OCI-LY1 (cell line): Measurements from ENCODE around the gene TTC21A.

ENCODE experiments used
- H2AFZ ChIP-seq: fragments of 200-600 bp; sonication (generic), shearing (Covaris generic); 2 replicates; pipeline ENCODE4 v1.6.0; 2014; ENCODE audit warnings: antibody characterized with exemption, mild to moderate bottlenecking, low read length
- H3F3A ChIP-seq: fragments of 200-600 bp; sonication (generic), shearing (Covaris generic); 2 replicates; pipeline ENCODE4 v1.6.0; 2014; ENCODE audit warnings: mild to moderate bottlenecking, antibody characterized with exemption, low read length, moderate library complexity; ENCODE audit not compliant: insufficient read depth
- H3K27ac ChIP-seq: fragments of 200-600 bp; sonication (generic); 2 replicates; pipeline ENCODE4 v1.5.1; 2014; ENCODE audit warnings: low read length, mixed run types, mild to moderate bottlenecking, low read depth; ENCODE audit not compliant: poor library complexity, severe bottlenecking
- H3K27me3 ChIP-seq: fragments of 200-600 bp; sonication (generic); 2 replicates; pipeline ENCODE4 v1.6.0; 2014; ENCODE audit warnings: antibody characterized with exemption, mild to moderate bottlenecking, low read length, moderate library complexity; ENCODE audit not compliant: insufficient read depth
- H3K36me3 ChIP-seq: fragments of 200-600 bp; sonication (generic); 2 replicates; pipeline ENCODE4 v1.6.1; 2014; ENCODE audit warnings: mild to moderate bottlenecking, antibody characterized with exemption, low read length, moderate library complexity, mixed read lengths; ENCODE audit not compliant: insufficient read depth
- H3K4me1 ChIP-seq: fragments of 200-600 bp; sonication (generic); 2 replicates; pipeline ENCODE4 v1.5.1; 2014; ENCODE audit warnings: mild to moderate bottlenecking, low read length, moderate library complexity; ENCODE audit not compliant: insufficient read depth, severe bottlenecking
- H3K4me2 ChIP-seq: fragments of 200-600 bp; sonication (generic), shearing (Covaris generic); 2 replicates; pipeline ENCODE4 v1.6.1; 2014; ENCODE audit warnings: low read length
- H3K4me3 ChIP-seq: fragments of 200-600 bp; sonication (generic); 2 replicates; pipeline ENCODE4 v1.5.1; 2014; ENCODE audit warnings: low read length, low read depth, mild to moderate bottlenecking, mixed read lengths; ENCODE audit not compliant: poor library complexity, severe bottlenecking
- H3K79me2 ChIP-seq: fragments of 200-600 bp; shearing (Covaris generic); 2 replicates; pipeline ENCODE4 v1.6.1; 2016; ENCODE audit warnings: mixed run types, low read length, mixed read lengths; ENCODE audit not compliant: insufficient read depth
- H3K9ac ChIP-seq: fragments of 200-600 bp; sonication (generic), shearing (Covaris generic); 2 replicates; pipeline ENCODE4 v1.6.1; 2014; ENCODE audit warnings: mild to moderate bottlenecking, low read length, mixed read lengths
- H3K9me2 ChIP-seq: fragments of 200-600 bp; sonication (generic), shearing (Covaris generic); 2 replicates; pipeline ENCODE4 v1.6.1; 2014; ENCODE audit warnings: low read depth, mild to moderate bottlenecking, low read length, mixed read lengths
- H3K9me3 ChIP-seq: fragments of 200-600 bp; shearing (Covaris generic); 2 replicates; pipeline ENCODE4 v1.6.1; 2014; ENCODE audit warnings: low read length, mixed read lengths
- H4K20me1 ChIP-seq: fragments of 200-600 bp; sonication (generic), shearing (Covaris generic); 2 replicates; pipeline ENCODE4 v1.6.0; 2016; ENCODE audit warnings: mild to moderate bottlenecking, low read length; ENCODE audit not compliant: insufficient read depth
- CTCF ChIP-seq: fragments of 200-600 bp; sonication (generic), shearing (Covaris generic); IDR thresholded peaks from 2 replicates; pipeline ENCODE4 v1.5.1; 2017; ENCODE audit warnings: mild to moderate bottlenecking, antibody characterized with exemption, low read length, moderate library complexity, mixed read lengths
- EZH2 ChIP-seq: fragments of 200-600 bp; sonication (generic), shearing (Covaris generic); IDR thresholded peaks from 2 replicates; pipeline ENCODE4 v1.8.0; 2017; ENCODE audit warnings: borderline replicate concordance, mixed run types, mild to moderate bottlenecking, antibody characterized with exemption, low read length, moderate library complexity, mixed read lengths

The TTC21A gene

GRCh38 chr3:39103791-39104552, 3.5 kb upstream of the TTC21A start:
- TF ChIP-seq CTCF = no peak
- TF ChIP-seq EZH2 = no peak
- no peaks in the 10 kb centered on the region for H3K9me3 ChIP-seq
- no peak overlapping the region for H3K9ac ChIP-seq
- H4K20me1 ChIP-seq = no peaks in the 10 kb centered on the region
- H3K9me2 ChIP-seq = no peaks in the 10 kb centered on the region
- peaks cover 33% of the 10 kb centered on the region for H3K4me1 ChIP-seq
- no peaks in the 10 kb centered on the region for H3F3A ChIP-seq
- no peak overlapping the region for H3K4me3 ChIP-seq
- peaks cover 11% of the 10 kb centered on the region; the same call in 1 of the 2 replicates for H3K36me3 ChIP-seq
- no peak overlapping the region for H3K27ac ChIP-seq
- no peak overlapping the region for H3K4me2 ChIP-seq
- H3K27me3 ChIP-seq = no peaks in the 10 kb centered on the region
- H2AFZ ChIP-seq = no peak overlapping the region
- no peaks in the 10 kb centered on the region for H3K79me2 ChIP-seq

GRCh38 chr3:39104961-39105686, 2.4 kb upstream of the TTC21A start:
- no peaks in the 10 kb centered on the region for H3F3A ChIP-seq
- no peaks in the 10 kb centered on the region for H3K9me2 ChIP-seq
- H2AFZ ChIP-seq = no peak overlapping the region
- no peak overlapping the region for H3K4me3 ChIP-seq
- H3K9me3 ChIP-seq = no peaks in the 10 kb centered on the region
- H3K79me2 ChIP-seq = no peaks in the 10 kb centered on the region
- H3K4me2 ChIP-seq = no peak overlapping the region; the same call in 1 of the 2 replicates
- peak overlapping the region; percentile 6 for H3K27ac ChIP-seq
- H3K27me3 ChIP-seq = no peaks in the 10 kb centered on the region
- H3K36me3 ChIP-seq = peaks cover 2% of the 10 kb centered on the region; the same call in 1 of the 2 replicates
- peaks cover 33% of the 10 kb centered on the region for H3K4me1 ChIP-seq
- TF ChIP-seq EZH2 (no peak), CTCF (no peak)
- H4K20me1 ChIP-seq = no peaks in the 10 kb centered on the region
- H3K9ac ChIP-seq = no peak overlapping the region

GRCh38 chr3:39105687-39106063, 1.8 kb upstream of the TTC21A start:
- Histone ChIP-seq H3K4me1 (peaks cover 33% of the 10 kb centered on the region), H4K20me1 (no peaks in the 10 kb centered on the region), H3K4me3 (no peak overlapping the region), H3K4me2 (no peak overlapping the region; the same call in 1 of the 2 replicates), H3K27ac (peak overlapping the region; percentile 6), H2AFZ (no peak overlapping the region), H3K9me2 (no peaks in the 10 kb centered on the region), H3K9ac (no peak overlapping the region), H3K36me3 (no peaks in the 10 kb centered on the region; the same call in 1 of the 2 replicates), H3F3A (no peaks in the 10 kb centered on the region), H3K27me3 (no peaks in the 10 kb centered on the region), H3K79me2 (no peaks in the 10 kb centered on the region), H3K9me3 (no peaks in the 10 kb centered on the region)
- TF ChIP-seq CTCF (no peak), EZH2 (no peak)
